K562 (cell line): Measurements from ENCODE around the gene ALDH1A2.

Experiments
- BCL6 ChIP-seq: fragments of 250-450 bp; sonication (Bioruptor Pico); IDR thresholded peaks from 2 replicates; pipeline ENCODE4 v1.4.0; 2020
- CREB1 ChIP-seq, 2 experiments: sonication (generic) in 1 of 2; formaldehyde crosslinking in 1 of 2; IDR thresholded peaks; 2 replicates each; pipeline versions ENCODE4 v1.6.1 to v1.8.0; 2012 to 2022; ENCODE audit warnings: inconsistent platforms in 1 of 2, mild to moderate bottlenecking in 1 of 2, missing genetic modification reagents in 1 of 2, moderate library complexity in 1 of 2
- CTCF ChIP-seq, 3 experiments: IDR thresholded peaks in 2 of 3; conservative IDR thresholded peaks in 1 of 3; 2 replicates each; pipeline ENCODE4 v1.5.1; 2011 to 2012; ENCODE audit warnings: low read length in 3 of 3, mild to moderate bottlenecking in 3 of 3, control low read depth in 2 of 3, improper control_type of control experiment in 1 of 3, inconsistent platforms in 1 of 3, low read depth in 1 of 3, mixed read lengths in 1 of 3, moderate library complexity in 1 of 3; ENCODE audit not compliant: insufficient read depth in 2 of 3
- EHMT2 ChIP-seq: fragments of 450-650 bp; IDR thresholded peaks from 2 replicates; pipeline ENCODE4 v1.6.1; 2018; ENCODE audit warnings: antibody characterized with exemption
- IRF1 ChIP-seq: sonication (generic); formaldehyde crosslinking; IDR thresholded peaks from 2 replicates; pipeline ENCODE4 v1.8.0; 2022; ENCODE audit warnings: missing genetic modification reagents, mild to moderate bottlenecking, borderline replicate concordance
- MAFF ChIP-seq: IDR thresholded peaks from 2 replicates; pipeline ENCODE4 v1.6.1; 2012; ENCODE audit warnings: low read length, improper control_type of control experiment
- MAX ChIP-seq: sonication (generic); formaldehyde crosslinking; IDR thresholded peaks from 2 replicates; pipeline ENCODE4 v1.9.0; 2022; ENCODE audit warnings: mild to moderate bottlenecking, missing genetic modification reagents
- NFIC ChIP-seq: fragments of 450-650 bp; IDR thresholded peaks from 2 replicates; pipeline ENCODE4 v1.6.1; 2017; ENCODE audit warnings: mild to moderate bottlenecking, inconsistent platforms
- PRDM10 ChIP-seq: fragments of 450-650 bp; IDR thresholded peaks from 2 replicates; pipeline ENCODE4 v1.6.1; 2018; ENCODE audit not compliant: partially characterized antibody
- SETDB1 ChIP-seq: IDR thresholded peaks from one replicate; pipeline ENCODE4 v1.6.1; 2012; ENCODE audit warnings: low read length, control low read depth, inconsistent platforms
- SMC3 ChIP-seq: conservative IDR thresholded peaks from 2 replicates; pipeline ENCODE4 v1.6.1; 2011; ENCODE audit warnings: low read depth, low read length, improper control_type of control experiment; ENCODE audit not compliant: insufficient read depth
- ZBTB2 ChIP-seq: fragments of 450-650 bp; IDR thresholded peaks from 2 replicates; pipeline ENCODE4 v1.6.1; 2016; ENCODE audit warnings: antibody characterized with exemption
- ZNF518B ChIP-seq: fragments of 250-450 bp; sonication (Bioruptor Pico); IDR thresholded peaks from 2 replicates; pipeline ENCODE4 v1.5.0; 2021; ENCODE audit warnings: mild to moderate bottlenecking, moderate library complexity
- ZNF764 ChIP-seq: fragments of 250-450 bp; sonication (Bioruptor Pico); IDR thresholded peaks from 2 replicates; pipeline ENCODE4 v1.4.0; 2020; ENCODE audit warnings: low read depth, mild to moderate bottlenecking, moderate library complexity

GRCh38 chr15:57925650-57926049, 139.9 kb downstream of the ALDH1A2 start:
- TF ChIP-seq PRDM10 (no peak), ZBTB2 (no peak), CTCF (IDR thresholded peaks at IDR 0.05 in 2 of 3, conservative IDR thresholded peaks at IDR 0.05 in 1 of 3; ENCODE audit: insufficient read depth in 2 of 3, low read depth in 1 of 3, low read length in 3 of 3) (no peak), BCL6 (CRISPR knock-in tag) (no peak), ZNF764 (no peak), IRF1 (no peak), EHMT2 (no peak), CREB1 (IDR thresholded peaks at IDR 0.05) (no peak), CREB1 (CRISPR knock-in tag; IDR thresholded peaks at IDR 0.05) (no peak), ZNF518B (CRISPR knock-in tag) (no peak), MAFF (no peak), NFIC (no peak), SETDB1 (no peak), SMC3 (no peak), MAX (CRISPR knock-in tag) (no peak)
